ENCODE results near the gene RAB20. TPM values are rescaled to one million over a fixed set of nuclear protein-coding genes. Genes with fewer than 3 reads are reported as not detected.

The RAB20 gene
- total RNA-seq, 1 experiment from 2014 or later, result 0.88 TPM

- peaks cover 8% of the 10 kb centered on the region for H3K9me3 ChIP-seq (ENCODE audit: low read depth, low read length, poor library complexity, severe bottlenecking)
- DNase-seq (ENCODE audit: low spot score), result no peak
- CTCF ChIA-PET, result no interaction called here
- no peak for TF ChIP-seq CTCF (conservative IDR thresholded peaks at IDR 0.05; ENCODE audit: low read depth, low read length)
- no peak for TF ChIP-seq EZH2 (IDR thresholded peaks at IDR 0.05; ENCODE audit: borderline replicate concordance, low read depth, low read length, poor library complexity, severe bottlenecking)
- POLR2A ChIA-PET (ENCODE audit: low non-redundant PET), result no interaction called here
- H3K36me3 ChIP-seq (ENCODE audit: insufficient read depth, low read length, poor library complexity, severe bottlenecking), result no peaks in the 10 kb centered on the region
- no peak overlapping the region for H3K27ac ChIP-seq (ENCODE audit: low read depth, low read length, poor library complexity, severe bottlenecking)
- H3K27me3 ChIP-seq (replicated peaks; ENCODE audit: insufficient read depth, low read depth, low read length, poor library complexity), result no peaks in the 10 kb centered on the region
- H3K4me1 ChIP-seq (ENCODE audit: insufficient read depth, low read length, poor library complexity, severe bottlenecking), result peaks cover 8% of the 10 kb centered on the region
- intact Hi-C loops (cut with micrococcal nuclease; ENCODE audit: unreplicated experiment), result no loop called here
- no peak overlapping the region for H3K4me3 ChIP-seq (ENCODE audit: low read depth, low read length, poor library complexity, severe bottlenecking)
- no TSS peak for BruUV-seq (replicated peaks)
Measured at GRCh38 chr13:110542169-110542796, 19.2 kb downstream of the RAB20 start.

- Histone ChIP-seq H3K27ac (ENCODE audit: low read depth, low read length, poor library complexity, severe bottlenecking) (no peak overlapping the region), H3K36me3 (ENCODE audit: insufficient read depth, low read length, poor library complexity, severe bottlenecking) (no peaks in the 10 kb centered on the region), H3K4me3 (ENCODE audit: low read depth, low read length, poor library complexity, severe bottlenecking) (no peak overlapping the region), H3K4me1 (ENCODE audit: insufficient read depth, low read length, poor library complexity, severe bottlenecking) (peaks cover 8% of the 10 kb centered on the region), H3K27me3 (replicated peaks; ENCODE audit: insufficient read depth, low read depth, low read length, poor library complexity) (no peaks in the 10 kb centered on the region), H3K9me3 (ENCODE audit: low read depth, low read length, poor library complexity, severe bottlenecking) (peaks cover 8% of the 10 kb centered on the region)
- DNase-seq (ENCODE audit: low spot score), result no peak
- TF ChIP-seq EZH2 (IDR thresholded peaks at IDR 0.05; ENCODE audit: borderline replicate concordance, low read depth, low read length, poor library complexity, severe bottlenecking) (no peak), CTCF (conservative IDR thresholded peaks at IDR 0.05; ENCODE audit: low read depth, low read length) (no peak)
- intact Hi-C loops (cut with micrococcal nuclease; ENCODE audit: unreplicated experiment), result no loop called here
- POLR2A ChIA-PET (ENCODE audit: low non-redundant PET), result no interaction called here
- CTCF ChIA-PET, result no interaction called here
- BruUV-seq (replicated peaks), result no TSS peak
Measured at GRCh38 chr13:110541526-110541920, 20.0 kb downstream of the RAB20 start.

- intact Hi-C loops (cut with micrococcal nuclease; ENCODE audit: unreplicated experiment), result no loop called here
- H3K27ac ChIP-seq (ENCODE audit: low read depth, low read length, poor library complexity, severe bottlenecking), result no peak overlapping the region
- CTCF ChIA-PET, result no interaction called here
Measured at GRCh38 chr13:110540871-110541525, 20.5 kb downstream of the RAB20 start.

More at GRCh38 chr13:110540871-110541525, 20.5 kb downstream of the RAB20 start:
- H3K36me3 ChIP-seq (ENCODE audit: insufficient read depth, low read length, poor library complexity, severe bottlenecking), result no peaks in the 10 kb centered on the region
- no peak overlapping the region for H3K4me3 ChIP-seq (ENCODE audit: low read depth, low read length, poor library complexity, severe bottlenecking)
- BruUV-seq (replicated peaks), result no TSS peak
- H3K4me1 ChIP-seq (ENCODE audit: insufficient read depth, low read length, poor library complexity, severe bottlenecking), result peaks cover 8% of the 10 kb centered on the region
- DNase-seq (ENCODE audit: low spot score), result no peak
- H3K9me3 ChIP-seq (ENCODE audit: low read depth, low read length, poor library complexity, severe bottlenecking), result peaks cover 8% of the 10 kb centered on the region
- H3K27me3 ChIP-seq (replicated peaks; ENCODE audit: insufficient read depth, low read depth, low read length, poor library complexity), result no peaks in the 10 kb centered on the region
- POLR2A ChIA-PET (ENCODE audit: low non-redundant PET), result no interaction called here
- TF ChIP-seq CTCF (conservative IDR thresholded peaks at IDR 0.05; ENCODE audit: low read depth, low read length), result no peak
- no peak for TF ChIP-seq EZH2 (IDR thresholded peaks at IDR 0.05; ENCODE audit: borderline replicate concordance, low read depth, low read length, poor library complexity, severe bottlenecking)
